ENCODE data around the gene PLEKHS1.
"Not testable (repeated sequence)": the region's sequence is repeated elsewhere in the genome, so short reads cannot be mapped to it uniquely, and the experiment has no call there.

Gene PLEKHS1

GRCh38 chr10:113791691-113792090, 40.2 kb downstream of the PLEKHS1 start:
- DNase-seq (ENCODE audit: low read depth), result no peak

- no peak for DNase-seq (ENCODE audit: low read depth)
Observed at GRCh38 chr10:113801569-113801968, 50.1 kb downstream of the PLEKHS1 start.

GRCh38 chr10:113802997-113803396, 51.5 kb downstream of the PLEKHS1 start:
- DNase-seq (ENCODE audit: low read depth), result no peak

- no peak for DNase-seq (ENCODE audit: low read depth)
Observed at GRCh38 chr10:113806503-113806902, 55.0 kb downstream of the PLEKHS1 start.

- DNase-seq (ENCODE audit: low read depth), result no peak
Observed at GRCh38 chr10:113808168-113808567, 56.7 kb downstream of the PLEKHS1 start.

GRCh38 chr10:113814700-113815099, 63.2 kb downstream of the PLEKHS1 start:
- not testable (repeated sequence) for DNase-seq (ENCODE audit: low read depth)

- no peak for DNase-seq (ENCODE audit: low read depth)
Observed at GRCh38 chr10:113819989-113820388, 68.5 kb downstream of the PLEKHS1 start.

- no peak for DNase-seq (ENCODE audit: low read depth)
Observed at GRCh38 chr10:113820507-113820906, 69.0 kb downstream of the PLEKHS1 start.

- DNase-seq (ENCODE audit: low read depth), result not testable (repeated sequence)
Observed at GRCh38 chr10:113821306-113821705, 69.8 kb downstream of the PLEKHS1 start.

GRCh38 chr10:113822174-113822573, 70.7 kb downstream of the PLEKHS1 start:
- no peak for DNase-seq (ENCODE audit: low read depth)

- DNase-seq (ENCODE audit: low read depth), result no peak
Observed at GRCh38 chr10:113823389-113823788, 71.9 kb downstream of the PLEKHS1 start.

GRCh38 chr10:113825791-113826190, 74.3 kb downstream of the PLEKHS1 start:
- DNase-seq (ENCODE audit: low read depth), result no peak

GRCh38 chr10:113828567-113828966, 77.1 kb downstream of the PLEKHS1 start:
- not testable (repeated sequence) for DNase-seq (ENCODE audit: low read depth)
